ENCODE results near the gene DLGAP1. TPM values are rescaled to one million over a fixed set of nuclear protein-coding genes. Genes with fewer than 3 reads are reported as not detected.

DLGAP1 gene
- total and polyA plus RNA-seq, 4 donors, result 0.06 to 1.2 (median 0.17) TPM; not detected in 1

GRCh38 chr18:3715231-3716080 is 739.7 kb downstream of the DLGAP1 start:
- Histone ChIP-seq H3K9me3 (ENCODE audit: control insufficient read depth in 4 of 4, low read length in 3 of 4) (no peaks in the 10 kb centered on the region), H3K27ac (ENCODE audit: low read depth in 1 of 2, low read length in 2 of 2) (no peak overlapping the region), H3K4me1 (ENCODE audit: control insufficient read depth in 4 of 4, insufficient read depth in 4 of 4, low read length in 3 of 4) (peaks cover 0 to 5% (median 3%) of the 10 kb centered on the region in 4 donors), H3K4me3 (ENCODE audit: low read depth in 1 of 3, low read length in 3 of 3) (no peak overlapping the region), H3K36me3 (ENCODE audit: control insufficient read depth in 4 of 4, insufficient read depth in 3 of 4, low read depth in 1 of 4, low read length in 3 of 4) (no peaks in the 10 kb centered on the region), H3K9ac (ENCODE audit: low read depth in 1 of 2, low read length in 2 of 2) (no peak overlapping the region), H3K27me3 (ENCODE audit: control insufficient read depth in 4 of 4, insufficient read depth in 4 of 4, low read length in 3 of 4) (no peaks in the 10 kb centered on the region)
- WGBS, result 75% methylated on average over 5 of the region's 5 CpGs
- DNase-seq (ENCODE audit: low spot score), result no peak
- TF ChIP-seq FOXA2 (IDR thresholded peaks at IDR 0.05) (no peak), MAX (IDR thresholded peaks at IDR 0.05) (no peak), FOXA1 (IDR thresholded peaks at IDR 0.05) (no peak), ATF3 (IDR thresholded peaks at IDR 0.05) (no peak), EGR1 (IDR thresholded peaks at IDR 0.05; ENCODE audit: low read depth in 2 of 2) (no peak), SP1 (IDR thresholded peaks at IDR 0.05) (no peak), REST (IDR thresholded peaks at IDR 0.05) (no peak), RAD21 (IDR thresholded peaks at IDR 0.05) (no peak), TAF1 (conservative IDR thresholded peaks at IDR 0.05) (no peak)

- no peaks in the 10 kb centered on the region for H3K36me3 ChIP-seq (ENCODE audit: control insufficient read depth in 4 of 4, insufficient read depth in 3 of 4, low read depth in 1 of 4, low read length in 3 of 4)
- no peak overlapping the region for H3K4me3 ChIP-seq (ENCODE audit: low read depth in 1 of 3, low read length in 3 of 3)
- H3K27ac ChIP-seq (ENCODE audit: low read depth in 1 of 2, low read length in 2 of 2), result no peak overlapping the region
- H3K9me3 ChIP-seq (ENCODE audit: control insufficient read depth in 4 of 4, low read length in 3 of 4), result no peaks in the 10 kb centered on the region
- H3K27me3 ChIP-seq (ENCODE audit: control insufficient read depth in 4 of 4, insufficient read depth in 4 of 4, low read length in 3 of 4), result no peaks in the 10 kb centered on the region
- no peak overlapping the region for H3K9ac ChIP-seq (ENCODE audit: low read depth in 1 of 2, low read length in 2 of 2)
- DNase-seq (ENCODE audit: low spot score), result no peak
- WGBS, result 92% methylated on average over 8 of the region's 8 CpGs
- TF ChIP-seq RAD21 (IDR thresholded peaks at IDR 0.05) (no peak), REST (IDR thresholded peaks at IDR 0.05) (no peak), HNF4G (IDR thresholded peaks at IDR 0.05) (no peak), SP1 (IDR thresholded peaks at IDR 0.05) (no peak), ATF3 (IDR thresholded peaks at IDR 0.05) (no peak), GABPA (IDR thresholded peaks at IDR 0.05 in 1 of 2, conservative IDR thresholded peaks at IDR 0.05 in 1 of 2) (no peak), RXRA (IDR thresholded peaks at IDR 0.05) (no peak), YY1 (IDR thresholded peaks at IDR 0.05) (no peak), EGR1 (IDR thresholded peaks at IDR 0.05; ENCODE audit: low read depth in 2 of 2) (no peak), FOXA2 (IDR thresholded peaks at IDR 0.05) (no peak), ZBTB33 (IDR thresholded peaks at IDR 0.05) (no peak), NR2F2 (IDR thresholded peaks at IDR 0.05) (no peak), HNF4A (conservative IDR thresholded peaks at IDR 0.05) (no peak), TAF1 (conservative IDR thresholded peaks at IDR 0.05) (no peak), CTCF (IDR thresholded peaks at IDR 0.05; ENCODE audit: low read depth, low read length, missing input control) (no peak), JUND (IDR thresholded peaks at IDR 0.05) (no peak), MAX (IDR thresholded peaks at IDR 0.05) (no peak)
- peaks cover 0 to 5% (median 3%) of the 10 kb centered on the region in 4 donors for H3K4me1 ChIP-seq (ENCODE audit: control insufficient read depth in 4 of 4, insufficient read depth in 4 of 4, low read length in 3 of 4)
Observed at GRCh38 chr18:3713708-3714107, 741.4 kb downstream of the DLGAP1 start.

Data from liver (tissue), 9 donors.